PC-3 (cell line): ENCODE results near the gene YES1. TPM values are rescaled to one million over a fixed set of nuclear protein-coding genes. Genes with fewer than 3 reads are reported as not detected.
"Not testable (repeated sequence)": the region's sequence is repeated elsewhere in the genome, so short reads cannot be mapped to it uniquely, and the experiment has no call there.

Experiments used
- ATAC-seq: fragments of 200-7000 bp; cut with Tn5 transposase; 2 replicates; pipeline ENCODE4 v1.9.1; 2020; ENCODE audit warnings: mild to moderate bottlenecking, moderate library complexity
- BruUV-seq: library from RNA; stranded (reverse); fragments of 400-500 nt; replicated peaks from 2 replicates; lab custom pipeline; 2021; lab: Mats Ljungman, UMichigan
- CTCF ChIA-PET: fragments of 300-600 bp; sonication (Branson Sonifier 250); formaldehyde crosslinking; loops from one replicate; lab custom pipeline; 2022; ENCODE audit warnings: antibody characterized with exemption; lab: Charles Lee
- POLR2A ChIA-PET: fragments of 300-600 bp; sonication (Branson Sonifier 250); formaldehyde crosslinking; loops from one replicate; lab custom pipeline; 2022; ENCODE audit warnings: antibody characterized with exemption; ENCODE audit not compliant: unreplicated experiment; lab: Charles Lee
- DNase-seq: peaks from one replicate; pipeline ENCODE4 v3.0.0-alpha.2; 2015
- H2AFZ ChIP-seq: fragments of 300-600 bp; sonication (generic); 2 replicates; pipeline ENCODE4 v1.6.0; 2016; ENCODE audit warnings: antibody characterized with exemption, low read length
- H3F3A ChIP-seq: fragments of 300-600 bp; sonication (generic); one replicate; pipeline ENCODE4 v1.6.0; 2017; ENCODE audit warnings: antibody characterized with exemption, low read length, control low read depth, mild to moderate bottlenecking; ENCODE audit not compliant: unreplicated experiment
- H3K27ac ChIP-seq: fragments of 300-600 bp; sonication (generic); 2 replicates; pipeline ENCODE4 v1.5.1; 2016; ENCODE audit warnings: mild to moderate bottlenecking, low read length
- H3K27me3 ChIP-seq: fragments of 300-600 bp; sonication (generic); 2 replicates; pipeline ENCODE4 v1.6.1; 2016; ENCODE audit warnings: low read length, mixed read lengths
- H3K36me3 ChIP-seq: fragments of 300-600 bp; sonication (generic); 2 replicates; pipeline ENCODE4 v1.6.1; 2016; ENCODE audit warnings: low read depth, mixed run types, low read length, mixed read lengths
- H3K4me1 ChIP-seq: fragments of 300-600 bp; sonication (generic); 2 replicates; pipeline ENCODE4 v1.5.1; 2016; ENCODE audit warnings: low read length; ENCODE audit not compliant: insufficient read depth
- H3K4me2 ChIP-seq: fragments of 300-600 bp; sonication (generic); 2 replicates; pipeline ENCODE4 v1.6.0; 2016; ENCODE audit warnings: low read length
- H3K4me3 ChIP-seq: fragments of 300-600 bp; sonication (generic); 2 replicates; pipeline ENCODE4 v1.5.1; 2016; ENCODE audit warnings: mild to moderate bottlenecking, low read length, mixed read lengths
- H3K79me2 ChIP-seq: fragments of 300-600 bp; sonication (generic); 2 replicates; pipeline ENCODE4 v1.6.1; 2017; ENCODE audit warnings: low read length, mixed read lengths
- H3K9ac ChIP-seq: fragments of 300-600 bp; sonication (generic); 2 replicates; pipeline ENCODE4 v1.6.0; 2016; ENCODE audit warnings: mild to moderate bottlenecking, low read length
- H3K9me2 ChIP-seq: fragments of 300-600 bp; sonication (generic); replicated peaks from 2 replicates; pipeline ENCODE4 v1.6.1; 2016; ENCODE audit warnings: mixed run types, low read length, mixed read lengths
- H3K9me3 ChIP-seq: fragments of 300-600 bp; sonication (generic); 2 replicates; pipeline ENCODE4 v1.6.1; 2016; ENCODE audit warnings: low read length, mixed read lengths
- H4K20me1 ChIP-seq: fragments of 300-600 bp; sonication (generic); 2 replicates; pipeline ENCODE4 v1.6.1; 2016; ENCODE audit warnings: low read length, mixed read lengths
- EZH2 ChIP-seq: fragments of 300-600 bp; sonication (generic); IDR thresholded peaks from one replicate; pipeline ENCODE4 v1.6.1; 2017; ENCODE audit warnings: antibody characterized with exemption, mild to moderate bottlenecking, low read length; ENCODE audit not compliant: unreplicated experiment
- EZH2phosphoT487 ChIP-seq: fragments of 300-600 bp; sonication (generic); IDR thresholded peaks from 2 replicates; pipeline ENCODE4 v1.6.1; 2018; ENCODE audit warnings: mild to moderate bottlenecking, antibody characterized with exemption, low read length, borderline replicate concordance
- intact Hi-C: fragments of 100-400 bp; cut with micrococcal nuclease; formaldehyde crosslinking; loops from 2 replicates; pipeline ENCODE4 v1.9.0; 2023
- total RNA-seq: library from RNA; depleted of rRNA; stranded (reverse); fragments of >200 nt; gene quantifications from 2 replicates; pipeline ENCODE4 v1.2.3, GENCODE V29; 2014
- TF ChIP-seq, protein P1 (sequence below): fragments of 300-600 bp; sonication (generic); conservative IDR thresholded peaks from 2 replicates; pipeline ENCODE4 v1.5.1; 2017; ENCODE audit warnings: antibody characterized with exemption, low read depth, mild to moderate bottlenecking, low read length

Gene YES1
- total RNA-seq, 1 experiment from 2014 or later, result 73.5 TPM

DNA sequence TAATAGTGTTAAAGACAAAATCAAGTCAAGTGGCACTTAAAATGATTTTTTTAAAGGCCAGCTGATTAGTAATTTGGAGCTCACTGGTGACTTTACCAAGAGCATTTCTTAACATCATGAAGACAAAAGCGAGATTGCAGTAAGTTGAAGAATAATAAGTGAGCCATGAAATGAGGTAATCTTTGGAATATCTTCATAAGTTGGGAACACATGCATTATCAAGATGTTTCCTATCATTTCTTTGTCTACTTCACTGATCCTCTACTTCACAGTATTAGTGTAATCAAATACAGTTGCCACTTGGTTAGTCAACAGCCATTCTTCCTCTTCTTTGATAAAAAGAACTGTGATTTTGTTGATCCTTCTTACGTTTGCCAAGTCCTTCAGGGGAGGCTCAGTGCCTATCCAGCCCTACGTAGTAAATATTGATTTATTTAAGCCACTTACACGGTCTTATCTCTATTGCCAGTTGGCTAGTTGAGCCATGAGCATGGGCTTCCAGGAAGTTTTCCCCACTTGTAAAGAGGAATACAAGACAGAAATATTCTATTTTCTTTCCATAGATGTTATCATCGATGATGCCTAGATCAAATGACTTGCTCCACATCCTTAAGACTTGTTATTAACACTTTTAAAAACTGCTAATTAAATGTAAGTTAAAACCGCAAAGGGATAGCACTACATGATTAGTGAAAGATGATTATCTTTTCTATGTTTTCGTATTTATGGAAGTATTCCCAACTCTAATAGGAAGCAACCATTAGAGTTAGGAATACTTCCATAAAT, 46.1 kb downstream of the YES1 start:
- no peak overlapping the region for H3K4me2 ChIP-seq
- H3K27ac ChIP-seq, result no peak overlapping the region
- CTCF ChIA-PET, result no interaction called here
- H3K9me2 ChIP-seq, result no peaks in the 10 kb centered on the region
- peaks cover 12% of the 10 kb centered on the region; the same call in 1 of the 2 replicates for H4K20me1 ChIP-seq
- ATAC-seq (no peak), DNase-seq (no peak)
- H3F3A ChIP-seq, result no peaks in the 10 kb centered on the region
- POLR2A ChIA-PET, result no interaction called here
- no peak overlapping the region for H3K9ac ChIP-seq
- H3K4me1 ChIP-seq, result 0 out of 2 replicates have a peak, but pooled peaks cover 4% of the 10 kb centered on the region
- no peaks in the 10 kb centered on the region for H3K9me3 ChIP-seq
- TF ChIP-seq, protein P1, sequence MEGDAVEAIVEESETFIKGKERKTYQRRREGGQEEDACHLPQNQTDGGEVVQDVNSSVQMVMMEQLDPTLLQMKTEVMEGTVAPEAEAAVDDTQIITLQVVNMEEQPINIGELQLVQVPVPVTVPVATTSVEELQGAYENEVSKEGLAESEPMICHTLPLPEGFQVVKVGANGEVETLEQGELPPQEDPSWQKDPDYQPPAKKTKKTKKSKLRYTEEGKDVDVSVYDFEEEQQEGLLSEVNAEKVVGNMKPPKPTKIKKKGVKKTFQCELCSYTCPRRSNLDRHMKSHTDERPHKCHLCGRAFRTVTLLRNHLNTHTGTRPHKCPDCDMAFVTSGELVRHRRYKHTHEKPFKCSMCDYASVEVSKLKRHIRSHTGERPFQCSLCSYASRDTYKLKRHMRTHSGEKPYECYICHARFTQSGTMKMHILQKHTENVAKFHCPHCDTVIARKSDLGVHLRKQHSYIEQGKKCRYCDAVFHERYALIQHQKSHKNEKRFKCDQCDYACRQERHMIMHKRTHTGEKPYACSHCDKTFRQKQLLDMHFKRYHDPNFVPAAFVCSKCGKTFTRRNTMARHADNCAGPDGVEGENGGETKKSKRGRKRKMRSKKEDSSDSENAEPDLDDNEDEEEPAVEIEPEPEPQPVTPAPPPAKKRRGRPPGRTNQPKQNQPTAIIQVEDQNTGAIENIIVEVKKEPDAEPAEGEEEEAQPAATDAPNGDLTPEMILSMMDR, result no peak
- TF ChIP-seq EZH2 (no peak), EZH2phosphoT487 (no peak)
- H2AFZ ChIP-seq, result no peak overlapping the region
- H3K79me2 ChIP-seq, result peaks cover 10% of the 10 kb centered on the region
- intact Hi-C loops, result no loop called here
- no TSS peak for BruUV-seq
- no peaks in the 10 kb centered on the region for H3K36me3 ChIP-seq
- no peaks in the 10 kb centered on the region for H3K27me3 ChIP-seq
- H3K4me3 ChIP-seq, result no peak overlapping the region

DNA sequence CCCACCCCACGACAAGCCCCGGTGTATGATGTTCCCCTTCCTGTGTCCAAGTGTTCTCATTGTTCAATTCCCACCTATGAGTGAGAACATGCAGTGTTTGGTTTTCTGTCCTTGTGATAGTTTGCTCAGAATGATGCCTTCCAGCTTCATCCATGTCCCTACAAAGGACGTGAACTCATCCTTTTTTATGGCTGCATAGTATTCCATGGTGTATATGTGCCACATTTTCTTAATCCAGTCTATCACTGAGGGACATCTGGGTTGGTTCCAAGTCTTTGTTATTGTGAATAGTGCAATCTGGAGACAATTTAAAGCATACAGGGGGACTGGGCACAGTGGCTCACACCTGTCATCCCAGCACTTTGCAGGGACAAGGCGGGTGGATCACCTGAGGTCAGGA, 52.2 kb downstream of the YES1 start:
- BruUV-seq, H4K20me1 ChIP-seq: not testable (repeated sequence)
- H3K79me2 ChIP-seq, result peaks cover 27% of the 10 kb centered on the region

DNA sequence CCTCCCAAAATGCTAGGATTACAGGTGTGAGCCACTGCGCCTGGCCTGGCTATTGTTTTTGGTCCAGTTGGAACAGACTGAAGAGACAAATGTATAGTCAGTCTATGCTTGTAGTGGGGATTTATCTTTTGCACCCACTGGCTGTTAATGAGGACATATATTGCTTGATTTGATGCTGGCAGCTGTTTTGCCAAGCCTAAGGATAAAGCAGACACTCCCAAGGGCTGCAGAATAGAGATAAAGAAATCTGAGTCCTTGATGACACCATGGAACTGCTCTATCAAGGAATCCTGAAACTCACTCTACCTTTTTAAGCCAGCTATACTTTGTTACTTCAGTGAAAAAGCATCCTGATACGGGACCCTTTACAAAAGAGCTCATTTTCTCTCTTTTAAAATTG, 56.5 kb downstream of the YES1 start:
- Histone ChIP-seq H3K27ac (no peak overlapping the region), H3K9me2 (no peaks in the 10 kb centered on the region), H3K4me3 (no peak overlapping the region), H2AFZ (no peak overlapping the region), H3K9me3 (no peaks in the 10 kb centered on the region), H3F3A (no peaks in the 10 kb centered on the region), H3K36me3 (peaks cover 5% of the 10 kb centered on the region; the same call in 1 of the 2 replicates), H4K20me1 (no peaks in the 10 kb centered on the region), H3K4me1 (no peaks in the 10 kb centered on the region), H3K79me2 (peaks cover 14% of the 10 kb centered on the region), H3K27me3 (no peaks in the 10 kb centered on the region), H3K4me2 (no peak overlapping the region), H3K9ac (no peak overlapping the region)
- no peak for TF ChIP-seq EZH2phosphoT487
- TF ChIP-seq, protein P1, result no peak
- no peak for TF ChIP-seq EZH2
- BruUV-seq, result TSS peak; percentile 25
- no peak for ATAC-seq
- ChIA-PET CTCF (no interaction called here), POLR2A (no interaction called here)
- DNase-seq, result no peak
- intact Hi-C loops, result no loop called here

More for the DNA sequence above, 52.2 kb downstream of the YES1 start:
- H3K9ac ChIP-seq, H3K36me3 ChIP-seq, H3K9me2 ChIP-seq, H3K27me3 ChIP-seq, ATAC-seq, H3K27ac ChIP-seq, DNase-seq, CTCF ChIA-PET, H3K4me2 ChIP-seq, H3K4me1 ChIP-seq, intact Hi-C loops, H3K4me3 ChIP-seq, H3F3A ChIP-seq, H2AFZ ChIP-seq, POLR2A ChIA-PET, H3K9me3 ChIP-seq: not testable (repeated sequence)
